EL (cell line): Measurements from ENCODE around the gene LYRM7.
A peak's percentile ranks its signal among the peaks of the same experiment; 100 is the strongest.
"Not testable (repeated sequence)": the region's sequence is repeated elsewhere in the genome, so short reads cannot be mapped to it uniquely, and the experiment has no call there.

Source experiments
- DNase-seq: peaks from one replicate; pipeline ENCODE4 v3.0.0-alpha.2; 2016

The LYRM7 gene

DNA sequence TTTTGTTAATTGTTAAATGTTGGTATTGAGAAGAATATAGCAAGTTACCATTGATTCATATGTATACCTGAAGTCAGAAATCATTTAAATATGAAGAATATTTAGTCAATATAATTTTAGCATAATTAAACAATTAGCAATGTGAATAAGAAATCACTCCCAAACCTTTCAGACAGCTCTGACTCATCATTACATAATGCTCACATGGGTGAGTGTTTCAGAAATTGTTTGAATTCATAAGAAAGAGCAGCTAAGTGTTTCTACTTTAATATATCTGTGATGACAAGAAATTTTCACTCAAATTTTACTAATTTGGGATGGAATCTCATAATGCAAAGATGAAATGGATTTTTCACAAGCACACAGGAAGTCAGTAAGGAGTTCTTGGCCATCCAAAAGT lies 51.1 kb downstream of the LYRM7 start:
- DNase-seq: peak; percentile 40

DNA sequence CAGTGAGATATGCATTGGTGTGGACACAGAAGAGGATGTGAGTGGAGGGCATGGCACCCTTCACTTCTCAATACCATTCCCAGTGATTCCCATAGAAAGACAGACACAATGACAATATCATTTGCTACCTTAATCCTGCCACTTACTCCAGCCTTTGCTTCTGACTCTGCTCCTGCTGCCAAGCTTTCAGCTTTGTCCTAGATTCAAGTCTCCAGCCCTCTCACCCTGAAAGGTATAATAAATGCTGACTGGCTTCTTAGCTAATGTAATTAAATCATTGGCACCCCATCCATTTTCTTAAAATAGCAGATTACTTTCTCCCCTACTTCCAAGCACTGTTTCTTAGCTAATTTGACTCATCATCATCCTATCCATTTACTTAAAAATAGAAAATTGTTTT lies 52.0 kb downstream of the LYRM7 start:
- DNase-seq: no peak

DNA sequence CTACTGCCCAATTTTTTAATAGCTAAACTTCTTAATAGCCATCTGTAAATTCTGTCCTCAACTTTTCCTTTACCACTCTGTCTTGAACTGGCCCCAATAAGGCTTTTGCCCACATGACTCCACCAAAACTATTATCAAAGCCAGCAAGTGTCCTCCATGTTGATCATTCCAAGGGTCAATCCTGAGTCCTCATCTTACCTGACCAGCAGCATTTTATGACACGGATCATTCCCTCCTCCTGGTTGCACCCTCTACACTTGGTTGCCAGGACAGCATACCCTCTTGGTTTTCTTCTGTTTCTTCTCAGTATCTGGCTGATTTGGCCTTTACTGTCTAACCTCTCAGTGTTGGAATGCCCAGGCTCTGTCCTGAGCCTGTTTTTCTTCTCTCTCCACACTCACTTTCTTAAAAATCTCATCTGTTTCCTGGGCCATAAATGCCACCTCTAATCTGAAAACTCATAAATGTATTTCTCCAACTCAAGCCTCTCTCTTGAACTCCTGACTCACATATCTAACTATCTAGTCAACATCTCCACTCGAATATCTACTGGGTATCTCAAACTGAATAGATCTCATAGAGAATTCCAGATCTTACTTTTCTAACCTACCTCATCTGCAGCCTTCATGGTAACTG lies 53.1 kb downstream of the LYRM7 start:
- DNase-seq: peak; percentile 7

DNA sequence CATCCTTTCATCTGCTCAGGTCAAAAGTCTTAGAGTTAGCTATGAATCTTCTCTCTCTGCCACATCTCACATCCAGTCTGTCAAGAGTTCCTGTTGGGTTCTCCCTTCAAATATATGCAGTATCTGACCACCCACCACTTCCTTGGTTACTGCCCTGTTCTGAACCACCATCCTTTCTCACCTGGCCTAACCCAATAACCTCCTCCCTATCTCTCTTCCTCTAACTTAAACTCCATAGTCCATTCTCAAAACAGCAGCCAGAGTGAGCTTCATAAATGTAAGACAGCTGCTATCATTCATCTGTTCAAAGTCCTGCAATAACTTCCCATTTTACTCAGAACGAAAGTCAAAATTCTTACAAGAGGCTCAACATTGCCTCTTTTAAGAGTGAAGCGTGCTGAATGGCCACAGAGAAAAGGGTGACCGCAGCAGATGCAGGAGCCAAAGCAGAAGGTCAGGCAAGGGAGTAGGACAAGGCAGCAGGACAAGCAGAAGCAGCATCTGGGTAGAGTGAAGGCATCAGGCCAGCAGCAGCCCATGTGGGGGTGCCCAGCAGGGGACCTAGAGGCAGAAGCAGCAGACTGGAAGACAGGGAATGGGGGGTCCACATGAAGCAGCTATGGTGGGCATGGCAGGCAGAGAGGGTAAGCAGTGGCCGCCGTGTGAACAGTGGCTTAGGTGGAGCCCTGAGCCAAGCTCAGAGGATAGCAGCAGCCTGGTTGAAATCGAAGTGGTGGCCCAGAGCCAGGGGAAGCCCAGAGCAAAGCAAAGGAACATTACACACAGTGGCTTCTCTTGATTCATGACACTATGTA lies 53.9 kb downstream of the LYRM7 start:
- no peak for DNase-seq

DNA sequence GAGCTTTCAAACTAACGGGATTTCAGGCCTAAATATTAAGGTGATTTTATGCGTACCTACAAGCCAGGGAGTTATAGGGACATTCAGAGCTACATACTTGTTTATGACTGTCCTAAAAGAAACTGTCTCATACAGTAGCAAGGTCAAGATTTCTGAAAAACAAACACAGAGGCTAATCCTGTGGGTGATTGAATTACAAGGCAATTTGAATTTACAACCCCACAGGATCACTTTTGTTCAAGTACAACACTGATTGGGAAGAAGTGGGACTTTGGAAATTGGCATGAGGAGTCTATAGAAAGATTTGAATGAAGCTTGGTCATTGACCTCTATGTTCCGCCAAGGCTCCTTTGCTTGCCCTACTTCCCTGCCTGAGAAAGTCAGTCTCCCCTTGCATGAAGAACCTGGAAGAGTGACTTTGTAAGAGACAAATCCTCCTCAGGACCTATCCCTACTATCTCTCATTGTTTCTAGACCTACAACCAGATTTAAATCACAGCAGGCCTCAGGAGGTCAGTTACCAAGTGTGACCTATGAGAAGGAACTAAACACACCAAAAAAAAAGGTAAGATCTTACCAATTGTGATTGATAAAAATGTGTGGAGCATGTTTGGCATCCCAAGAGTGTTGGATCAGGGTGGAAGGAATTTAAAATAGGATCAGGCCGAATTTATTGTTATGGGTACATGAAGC lies 54.7 kb downstream of the LYRM7 start:
- no peak for DNase-seq

DNA sequence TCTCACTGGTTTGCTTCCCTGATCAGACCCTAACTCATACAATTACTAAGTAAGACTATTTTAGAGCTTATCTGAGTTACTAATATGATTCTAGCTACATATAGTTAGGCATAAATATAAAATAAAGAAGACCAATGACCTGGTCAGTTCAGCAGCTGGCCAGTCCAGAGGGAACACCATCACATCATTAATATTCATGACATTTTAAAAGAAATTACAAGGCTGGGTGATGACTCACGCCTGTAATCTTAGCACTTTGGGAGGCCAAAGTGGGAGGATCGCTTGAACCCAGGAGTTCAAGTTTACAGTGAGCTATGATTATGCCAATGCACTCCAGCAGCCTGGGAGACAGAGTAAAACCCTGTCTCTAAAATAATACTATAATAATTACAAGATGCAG lies 56.2 kb downstream of the LYRM7 start:
- peak; percentile 7 for DNase-seq

DNA sequence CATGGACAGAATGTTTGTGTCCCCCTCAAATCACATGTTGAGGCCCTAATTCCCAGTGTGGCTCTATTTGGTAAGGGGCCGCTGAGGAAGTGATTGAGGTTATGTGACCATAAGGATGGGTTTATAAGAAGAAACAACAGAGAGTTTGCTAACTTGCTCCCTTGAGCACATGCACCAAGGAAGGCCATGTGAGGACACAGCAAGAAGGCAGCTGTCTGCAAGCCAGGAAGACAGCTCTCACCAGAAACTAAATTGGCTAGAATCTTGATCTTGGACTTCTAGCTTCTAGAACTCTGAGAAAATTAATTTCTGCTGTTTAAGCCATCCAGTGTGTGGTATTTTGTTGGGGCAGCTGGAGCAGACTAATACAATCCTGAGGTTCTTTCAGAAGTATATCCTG lies 57.9 kb downstream of the LYRM7 start:
- DNase-seq: no peak

DNA sequence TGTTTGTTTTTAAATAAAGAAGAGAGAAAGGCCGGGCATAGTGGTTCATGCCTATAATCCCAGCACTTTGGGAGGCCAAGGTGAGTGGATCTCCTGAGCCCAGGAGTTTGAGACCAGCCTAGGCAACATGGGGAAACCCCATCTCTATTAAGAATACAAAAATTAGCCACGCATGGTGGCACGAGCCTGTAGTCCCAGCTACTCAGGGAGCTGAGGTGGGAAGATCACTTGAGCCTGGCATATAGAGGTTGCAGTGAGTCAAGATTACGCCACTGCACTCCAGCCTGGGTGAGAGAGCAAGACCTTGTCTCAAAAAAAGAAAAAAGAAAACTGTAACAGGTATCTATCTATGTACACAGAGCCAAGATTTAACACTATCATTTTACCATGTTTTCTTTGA lies 58.9 kb downstream of the LYRM7 start:
- no peak for DNase-seq

DNA sequence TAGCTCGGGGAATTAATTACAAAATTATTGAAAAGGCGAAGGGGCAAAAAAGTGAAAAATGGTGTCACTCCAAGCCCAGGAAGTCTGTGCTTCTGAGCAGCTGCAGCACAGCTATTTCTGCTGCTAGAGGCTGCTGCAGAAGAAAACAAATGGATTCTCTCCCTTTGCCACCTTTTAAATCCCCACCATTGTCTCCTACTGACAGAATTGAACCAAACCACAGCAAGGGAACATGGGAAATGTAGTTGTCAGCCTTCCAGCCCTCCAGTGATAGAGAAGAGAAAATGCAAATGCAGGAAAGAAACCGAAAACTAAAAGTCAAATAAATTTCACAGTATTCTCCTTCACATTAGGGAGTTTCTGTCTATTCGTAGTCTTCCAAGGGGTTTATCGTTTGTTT lies 59.7 kb downstream of the LYRM7 start:
- no peak for DNase-seq

DNA sequence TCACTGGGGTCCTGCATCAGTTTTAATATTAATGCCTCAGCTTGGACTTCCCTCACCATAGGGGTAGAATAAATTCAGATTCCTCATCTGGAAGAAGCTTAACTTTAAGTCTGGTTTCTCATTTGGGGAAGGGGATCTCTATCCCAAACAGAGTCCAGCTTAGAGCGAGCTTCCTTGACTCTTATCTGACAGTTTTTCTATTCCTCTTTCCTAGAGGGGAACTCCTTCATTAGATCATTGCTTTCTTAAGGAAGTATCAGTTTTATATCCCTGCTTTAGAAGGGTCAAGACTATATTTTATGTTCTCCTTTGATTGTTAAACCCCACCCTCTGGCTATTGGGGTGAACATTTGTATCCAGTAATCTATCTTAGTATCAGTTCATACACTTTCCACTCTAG lies 68.9 kb downstream of the LYRM7 start:
- no peak for DNase-seq

DNA sequence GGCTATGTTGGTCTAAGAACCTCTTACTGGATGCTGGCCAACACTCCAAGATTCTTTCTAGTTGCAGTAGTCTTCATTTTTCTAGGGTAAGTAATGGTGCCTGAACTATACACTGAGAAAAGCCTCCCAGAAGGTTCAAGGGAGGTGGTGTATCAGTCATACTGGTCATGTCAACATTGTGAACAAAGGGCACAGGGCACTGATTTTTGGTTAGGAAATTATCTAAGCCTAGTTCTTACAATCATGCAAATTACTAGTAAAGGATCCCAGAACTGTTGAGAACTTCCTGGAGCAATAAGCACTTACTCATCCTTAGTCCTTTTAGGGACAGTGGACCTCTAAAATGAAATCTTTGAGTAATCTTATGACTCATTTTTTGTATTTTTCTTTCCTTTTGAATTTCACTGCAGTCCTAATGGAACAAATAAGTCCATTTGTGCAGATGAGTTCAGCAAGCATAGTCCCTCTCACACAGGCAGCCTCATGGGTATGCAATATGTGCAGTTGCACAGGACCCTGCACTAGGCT lies 72.0 kb downstream of the LYRM7 start:
- DNase-seq: peak; percentile 91

DNA sequence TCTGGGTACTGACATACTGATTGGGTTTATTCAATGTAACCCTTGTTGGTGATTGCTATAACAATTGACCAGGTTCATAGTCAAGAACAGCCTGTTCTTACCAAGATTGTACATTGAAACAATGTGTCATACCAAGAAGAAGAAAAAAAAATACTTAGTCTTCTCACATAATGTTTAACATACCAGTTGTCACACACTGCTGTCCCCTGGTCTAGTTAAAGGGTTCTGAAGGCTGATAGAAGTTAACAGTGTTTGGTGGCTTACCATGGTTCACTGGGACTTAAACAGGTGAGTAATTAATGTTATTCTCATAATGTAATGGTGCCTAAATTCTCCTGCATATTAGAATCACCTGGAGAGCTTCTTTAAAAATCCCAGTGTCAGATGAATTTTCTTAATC lies 74.6 kb downstream of the LYRM7 start:
- no peak for DNase-seq

DNA sequence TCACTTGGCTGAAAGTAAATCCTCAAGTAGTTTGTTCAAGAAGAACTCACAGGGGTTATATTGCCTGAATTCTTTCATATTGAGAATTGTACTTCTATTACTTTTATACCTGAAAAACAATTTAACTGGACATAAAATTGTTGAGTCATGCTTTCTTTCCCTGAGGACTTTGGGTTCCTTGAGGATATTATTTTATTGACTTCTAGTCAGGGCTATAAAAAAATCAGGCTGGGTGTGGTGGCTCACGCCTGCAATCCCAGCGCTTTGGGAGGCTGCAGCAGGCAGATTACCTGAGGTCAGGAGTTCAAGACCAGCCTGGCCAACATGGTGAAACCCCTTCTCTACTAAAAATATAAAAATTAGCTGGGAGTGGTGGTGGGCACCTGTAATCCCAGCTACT lies 75.2 kb downstream of the LYRM7 start:
- DNase-seq: no peak

DNA sequence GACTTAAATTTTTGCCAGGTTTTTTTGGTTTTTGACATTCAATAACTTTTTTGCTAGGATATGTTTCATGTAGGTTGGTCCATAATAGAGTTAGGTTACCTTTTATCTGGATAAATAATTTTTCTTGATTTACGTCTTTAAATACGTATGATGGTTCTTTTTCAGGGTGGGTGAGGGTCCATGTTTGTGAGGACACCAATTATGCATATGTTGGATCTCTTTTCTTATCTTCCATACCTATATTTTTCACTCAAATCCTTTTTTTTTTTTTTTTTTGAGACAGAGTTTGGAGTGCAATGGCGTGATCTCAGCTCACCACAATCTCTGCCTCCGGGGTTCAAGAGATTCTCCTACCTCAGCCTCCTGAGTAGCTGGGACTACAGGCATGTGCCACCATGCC lies 75.8 kb downstream of the LYRM7 start:
- no peak for DNase-seq

DNA sequence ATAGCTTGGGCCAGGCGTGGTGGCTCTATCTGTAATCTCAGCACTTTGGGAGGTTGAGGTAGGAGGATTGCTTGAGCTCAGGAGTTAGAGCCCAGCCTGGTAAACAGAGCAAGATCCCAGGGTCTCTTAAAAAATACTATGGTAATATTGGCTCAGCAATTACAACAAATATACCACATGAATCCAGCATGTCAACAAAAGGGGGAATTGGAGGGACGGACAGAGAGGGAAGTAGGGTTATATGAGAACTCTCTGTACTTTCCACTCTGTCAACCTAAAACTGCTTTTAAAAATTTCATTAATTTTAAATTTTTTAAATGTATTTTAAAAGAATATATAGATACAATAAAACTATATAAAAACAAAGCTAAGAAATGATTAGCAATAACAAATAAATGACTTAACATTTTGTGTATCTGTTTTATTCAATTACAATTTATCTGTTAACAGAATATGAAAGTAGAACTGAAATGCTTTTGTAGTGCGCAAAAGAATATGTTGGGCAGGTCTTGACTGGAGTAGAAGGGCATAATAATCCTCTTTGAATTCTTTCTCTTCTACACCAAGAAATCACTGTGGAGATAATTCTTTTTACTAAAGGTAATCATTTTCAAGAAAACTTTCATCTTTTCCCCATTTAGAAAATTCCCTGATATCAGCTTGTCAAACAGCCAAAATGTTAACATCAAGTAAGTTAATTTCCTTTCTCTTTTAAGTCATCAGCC lies 80.2 kb downstream of the LYRM7 start:
- DNase-seq: no peak

DNA sequence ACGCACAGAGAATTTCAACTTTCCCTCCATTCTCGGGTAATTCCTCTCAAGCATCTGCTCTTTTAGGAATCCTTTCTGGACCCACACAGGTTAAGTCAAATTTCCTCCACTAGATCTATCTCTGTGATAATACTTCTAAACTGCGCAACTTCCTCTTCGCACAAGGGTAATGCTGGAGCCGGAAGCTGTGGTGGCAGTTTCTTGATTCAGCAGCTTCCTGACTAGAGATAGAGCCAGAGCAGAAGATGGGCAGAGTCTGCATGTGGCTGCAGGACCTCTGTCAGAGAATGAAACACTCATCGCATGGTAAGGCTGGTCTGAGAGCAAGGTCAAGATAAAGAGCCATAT lies 82.1 kb downstream of the LYRM7 start:
- no peak for DNase-seq

DNA sequence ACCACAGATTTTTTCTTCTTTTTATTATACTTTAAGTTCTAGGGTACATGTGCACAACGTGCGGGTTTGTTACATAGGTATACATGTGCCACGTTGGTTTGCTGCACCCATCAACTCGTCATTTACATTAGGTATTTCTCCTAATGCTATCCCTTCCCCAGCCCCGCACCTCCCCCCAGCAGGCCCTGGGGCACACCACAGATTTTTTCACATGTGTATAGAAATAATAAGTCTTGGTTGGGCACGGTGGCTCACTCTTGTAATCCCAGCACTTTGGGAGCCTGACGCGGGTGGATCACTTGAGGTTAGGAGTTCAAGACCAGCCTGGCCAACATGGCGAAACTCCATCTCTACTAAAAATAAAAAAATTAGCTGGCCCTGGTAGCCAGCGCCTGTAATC lies 83.3 kb downstream of the LYRM7 start:
- not testable (repeated sequence) for DNase-seq

DNA sequence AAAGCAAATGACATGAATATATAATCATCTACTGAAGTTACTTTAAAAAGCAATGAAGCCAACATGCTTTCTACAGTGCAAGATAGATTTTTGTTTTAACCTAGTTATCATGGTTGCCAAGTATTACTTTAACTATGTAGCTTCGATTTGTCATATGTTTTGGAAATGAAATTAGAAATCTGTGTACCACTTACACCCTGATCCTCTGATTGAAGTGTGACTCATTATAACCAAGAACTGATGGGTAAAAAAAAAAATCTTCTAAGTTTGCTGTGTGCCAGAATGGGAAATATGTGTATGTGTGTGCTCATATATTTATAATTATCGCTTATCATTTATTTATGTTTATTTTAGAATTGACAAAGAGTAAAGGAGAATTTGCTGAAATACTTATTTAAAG lies 84.0 kb downstream of the LYRM7 start:
- no peak for DNase-seq
